Astrocyte of the spinal cord (primary cell): Measurements from ENCODE around the gene SYT5.

ENCODE experiments used
- DNase-seq: peaks from one replicate; pipeline ENCODE4 v3.0.0; 2011; ENCODE audit warnings: low read depth, low spot score
- H3K4me3 ChIP-seq: 2 replicates; pipeline ENCODE4 v1.5.1; 2011; ENCODE audit warnings: low read depth, mild to moderate bottlenecking, low read length, moderate library complexity
- CTCF ChIP-seq: IDR thresholded peaks from 2 replicates; pipeline ENCODE4 v1.5.1; 2012; ENCODE audit warnings: low read depth, mild to moderate bottlenecking, low read length, inconsistent platforms
- in situ Hi-C: cut with HindIII; loops from 2 replicates; pipeline ENCODE4 v1.10.0; 2017; ENCODE audit warnings: low sequenced_read_pairs

The SYT5 gene

DNA sequence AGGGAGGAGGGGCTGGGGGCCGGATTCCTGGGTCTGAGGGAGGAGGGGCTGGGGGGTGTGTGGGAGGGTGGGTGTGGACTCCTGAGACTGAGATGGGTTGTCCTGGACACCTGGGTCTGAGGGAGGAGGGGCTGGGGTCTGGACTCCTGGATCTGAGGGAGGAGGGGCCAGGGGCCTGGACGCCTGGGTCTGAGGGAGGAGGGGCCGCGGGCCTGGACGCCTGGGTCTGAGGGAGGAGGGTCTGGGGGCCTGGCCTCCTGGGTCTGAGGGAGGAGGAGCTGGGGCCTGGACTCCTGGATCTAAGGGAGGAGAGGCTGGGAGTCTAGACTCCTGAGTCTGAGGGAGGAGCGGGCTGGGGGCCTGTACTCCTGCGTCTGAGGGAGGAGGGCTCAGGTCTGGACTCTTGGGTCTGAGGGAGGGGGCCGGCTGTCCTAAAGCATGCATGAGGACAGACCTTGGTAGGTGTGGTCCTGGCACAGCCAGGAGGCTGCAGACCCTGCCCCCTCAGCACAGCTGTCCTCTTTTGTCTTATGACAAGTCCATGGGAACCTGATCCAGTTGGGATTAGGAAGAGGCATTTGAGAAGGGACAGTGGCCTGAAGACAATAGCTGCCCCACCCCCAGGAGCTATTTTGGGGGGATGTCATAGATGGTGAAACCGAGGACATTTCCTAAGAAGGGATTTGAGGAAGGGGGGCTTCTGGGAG lies 32.4 kb downstream of the SYT5 start:
- H3K4me3 ChIP-seq = no peak overlapping the region
- DNase-seq = no peak
- in situ Hi-C loops = no loop called here
- no peak for TF ChIP-seq CTCF

GRCh38 chr19:55146705-55147273 lies 33.3 kb downstream of the SYT5 start:
- H3K4me3 ChIP-seq = no peak overlapping the region
- TF ChIP-seq CTCF = no peak
- DNase-seq = no peak
- in situ Hi-C loops = no loop called here

DNA sequence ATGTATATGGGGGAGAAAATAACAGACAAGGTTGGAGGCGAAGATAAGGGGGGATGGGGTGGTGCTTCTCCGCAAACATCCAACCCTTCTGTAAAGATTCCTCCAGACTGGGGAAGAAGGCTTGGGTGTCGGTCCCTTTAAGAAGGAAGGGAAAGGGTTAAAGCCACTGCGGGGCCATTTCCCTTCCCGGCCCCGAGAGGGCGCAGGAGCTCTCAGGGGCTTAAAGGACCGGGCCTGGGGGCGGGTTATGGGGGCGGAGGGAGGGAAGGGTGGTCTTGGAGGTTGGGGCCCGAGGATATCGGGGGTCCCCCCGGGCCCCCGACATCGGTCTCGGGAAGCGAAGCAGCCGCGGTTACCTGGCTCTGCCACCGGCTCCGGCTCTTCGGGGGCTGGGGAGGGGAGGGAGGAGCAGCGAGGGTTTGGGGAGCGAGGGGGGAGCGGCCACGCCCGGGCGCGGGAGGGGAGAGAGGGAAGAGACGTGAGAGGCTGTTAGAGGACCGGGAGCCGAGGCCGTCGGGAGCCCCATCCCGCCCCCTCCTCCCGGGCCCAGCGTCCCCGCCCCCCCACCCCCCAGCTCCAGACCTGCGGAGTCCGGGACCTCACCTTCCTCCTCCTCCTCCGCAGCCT lies 33.9 kb downstream of the SYT5 start:
- no peak overlapping the region for H3K4me3 ChIP-seq
- TF ChIP-seq CTCF = peak; percentile 52
- in situ Hi-C loops = no loop called here
- DNase-seq = no peak

DNA sequence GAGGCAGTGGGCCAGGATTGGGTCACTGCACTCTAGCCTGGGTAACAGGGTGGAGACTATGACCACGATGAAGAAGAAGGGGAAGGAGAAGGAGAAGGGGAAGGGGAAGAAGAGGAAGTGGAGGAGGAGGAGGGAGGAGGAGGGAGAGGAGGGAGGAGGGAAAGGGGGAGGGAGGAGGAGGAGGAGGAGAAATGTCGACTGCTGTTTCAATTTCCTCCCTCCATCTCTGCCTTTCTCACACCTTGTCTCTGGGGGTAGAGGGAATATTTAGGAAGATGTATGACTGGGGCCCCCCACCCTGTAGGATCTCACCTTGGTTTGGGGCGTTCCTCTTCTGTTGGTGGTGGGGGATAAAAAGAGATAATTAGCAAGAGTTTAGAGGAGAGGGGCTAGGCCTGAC lies 34.9 kb downstream of the SYT5 start:
- in situ Hi-C loops = no loop called here
- H3K4me3 ChIP-seq = no peak overlapping the region
- no peak for TF ChIP-seq CTCF
- no peak for DNase-seq

GRCh38 chr19:55141696-55142095 lies 38.4 kb downstream of the SYT5 start:
- in situ Hi-C loops = no loop called here
- no peak for TF ChIP-seq CTCF
- no peak overlapping the region for H3K4me3 ChIP-seq

DNA sequence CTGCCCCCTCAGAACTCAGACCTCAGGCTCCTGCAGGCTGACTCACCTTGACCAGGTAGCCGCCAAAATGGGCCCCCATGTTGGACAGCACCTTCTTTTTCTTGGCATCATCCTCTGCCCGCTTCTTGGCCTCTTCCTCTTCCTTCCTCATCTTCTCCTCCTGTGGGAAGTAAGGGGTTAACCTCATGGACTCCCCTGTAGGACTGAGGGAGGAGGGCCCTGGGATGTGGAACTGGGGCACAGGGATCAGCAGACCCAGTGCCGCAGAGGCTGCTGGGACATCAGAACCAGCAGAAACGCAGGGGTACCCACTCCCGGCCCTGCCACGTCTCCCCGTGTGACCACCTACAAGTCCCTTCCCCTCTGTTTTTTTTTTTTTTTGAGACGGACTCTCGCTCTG lies 42.2 kb downstream of the SYT5 start:
- DNase-seq = no peak
- no peak overlapping the region for H3K4me3 ChIP-seq
- in situ Hi-C loops = no loop called here
- TF ChIP-seq CTCF = no peak

More at GRCh38 chr19:55141696-55142095, 38.4 kb downstream of the SYT5 start:
- DNase-seq = no peak
